GM12892 (cell line): ENCODE measurements around the gene PELI3.

Source experiments
- POLR2A ChIP-seq: IDR thresholded peaks from 2 replicates; pipeline ENCODE4 v1.6.1; 2011; ENCODE audit warnings: low read depth, low read length, control low read depth
- POLR2AphosphoS5 ChIP-seq: IDR thresholded peaks from 2 replicates; pipeline ENCODE4 v1.6.1; 2011; ENCODE audit warnings: low read depth, low read length, control low read depth
- TAF1 ChIP-seq: IDR thresholded peaks from 2 replicates; pipeline ENCODE4 v1.6.1; 2011; ENCODE audit warnings: low read depth, mild to moderate bottlenecking, control low read depth, low read length, borderline replicate concordance

GRCh38 chr11:66510990-66511339 lies 44.3 kb downstream of the PELI3 start:
- TF ChIP-seq TAF1 (no peak), POLR2A (no peak), POLR2AphosphoS5 (no peak)
